ENCODE results near the gene SORCS2.

- TF ChIP-seq CTCF (IDR thresholded peaks at IDR 0.05; ENCODE audit: low read length): no peak
- no peak for TF ChIP-seq EZH2 (IDR thresholded peaks at IDR 0.05; ENCODE audit: borderline replicate concordance, low read length)
Measured at GRCh38 chr4:7195546-7196287, 3.4 kb downstream of the SORCS2 start.

Measured in OCI-LY1 (cell line).